Gastroesophageal sphincter (tissue), 3 donors: ENCODE data around the gene PHPT1.

ENCODE experiments used
- CTCF ChIP-seq, 4 experiments: fragments of 200-600 bp in 2 of 4; fragments of 450-650 bp in 2 of 4; sonication (generic) in 1 of 4; IDR thresholded peaks; one replicate each; pipeline ENCODE4 v1.5.1; 2017 to 2019; ENCODE audit warnings: antibody characterized with exemption in 4 of 4, mild to moderate bottlenecking in 2 of 4, moderate library complexity in 2 of 4
- EP300 ChIP-seq: sonication (generic); formaldehyde crosslinking; IDR thresholded peaks from one replicate; pipeline ENCODE4 v1.6.1; 2017; ENCODE audit warnings: antibody characterized with exemption, mild to moderate bottlenecking
- POLR2A ChIP-seq, 2 donors: fragments of 450-650 bp; IDR thresholded peaks; one replicate each; pipeline ENCODE4 v1.6.1; 2017; ENCODE audit warnings: antibody characterized with exemption in 2 of 2, mild to moderate bottlenecking in 2 of 2, moderate library complexity in 1 of 2

GRCh38 chr9:136863623-136864273 is 14.5 kb downstream of the PHPT1 start:
- TF ChIP-seq CTCF (IDR thresholded peaks at IDR 0.05) = no peak
- no peak for TF ChIP-seq EP300
- TF ChIP-seq POLR2A (IDR thresholded peaks at IDR 0.05) = no peak
